ENCODE measurements around the gene EDN2. TPM values are rescaled to one million over a fixed set of nuclear protein-coding genes. Genes with fewer than 3 reads are reported as not detected.

Gene EDN2
- total and polyA plus RNA-seq, 7 donors, result 0.57 to 4.8 (median 1.5) TPM; not detected in 3

DNA sequence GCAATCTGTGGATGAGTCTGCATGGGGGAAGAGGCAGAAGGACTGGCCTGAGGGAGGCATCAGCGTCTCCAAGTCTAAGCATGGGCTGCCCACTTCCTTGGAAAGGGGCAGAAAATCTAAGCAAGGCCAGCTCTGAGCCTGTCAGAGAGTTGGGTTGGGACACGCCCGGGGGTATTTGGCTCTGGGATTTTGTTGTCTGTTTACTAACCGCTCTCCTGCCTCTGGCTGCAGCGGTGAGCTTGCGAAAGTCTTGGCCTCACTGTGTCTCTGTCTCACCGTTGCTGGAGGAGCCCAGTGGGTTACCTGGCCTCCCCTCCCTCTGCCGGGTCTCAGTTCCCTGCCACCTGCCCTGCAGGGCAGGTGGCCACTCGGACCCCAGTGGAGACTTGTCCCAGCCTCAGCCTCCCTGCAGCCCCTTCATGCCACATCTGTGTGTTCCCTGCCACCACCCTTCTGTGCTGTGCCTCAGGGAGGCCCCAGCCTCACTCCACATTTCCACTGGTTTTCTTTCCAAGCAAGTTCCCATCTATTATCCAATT lies 33.7 kb downstream of the EDN2 start:
- H3K27me3 ChIP-seq, result no peaks in the 10 kb centered on the region
- H3K4me3 ChIP-seq, result no peak overlapping the region
- no peaks in the 10 kb centered on the region for H3K36me3 ChIP-seq
- peaks cover 0 to 21% (median 13%) of the 10 kb centered on the region in 4 donors for H3K4me1 ChIP-seq
- H3K27ac ChIP-seq, result no peak overlapping the region
- TF ChIP-seq, protein P1, sequence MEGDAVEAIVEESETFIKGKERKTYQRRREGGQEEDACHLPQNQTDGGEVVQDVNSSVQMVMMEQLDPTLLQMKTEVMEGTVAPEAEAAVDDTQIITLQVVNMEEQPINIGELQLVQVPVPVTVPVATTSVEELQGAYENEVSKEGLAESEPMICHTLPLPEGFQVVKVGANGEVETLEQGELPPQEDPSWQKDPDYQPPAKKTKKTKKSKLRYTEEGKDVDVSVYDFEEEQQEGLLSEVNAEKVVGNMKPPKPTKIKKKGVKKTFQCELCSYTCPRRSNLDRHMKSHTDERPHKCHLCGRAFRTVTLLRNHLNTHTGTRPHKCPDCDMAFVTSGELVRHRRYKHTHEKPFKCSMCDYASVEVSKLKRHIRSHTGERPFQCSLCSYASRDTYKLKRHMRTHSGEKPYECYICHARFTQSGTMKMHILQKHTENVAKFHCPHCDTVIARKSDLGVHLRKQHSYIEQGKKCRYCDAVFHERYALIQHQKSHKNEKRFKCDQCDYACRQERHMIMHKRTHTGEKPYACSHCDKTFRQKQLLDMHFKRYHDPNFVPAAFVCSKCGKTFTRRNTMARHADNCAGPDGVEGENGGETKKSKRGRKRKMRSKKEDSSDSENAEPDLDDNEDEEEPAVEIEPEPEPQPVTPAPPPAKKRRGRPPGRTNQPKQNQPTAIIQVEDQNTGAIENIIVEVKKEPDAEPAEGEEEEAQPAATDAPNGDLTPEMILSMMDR (IDR thresholded peaks at IDR 0.05), result no peak
- TF ChIP-seq EP300 (IDR thresholded peaks at IDR 0.05) (no peak), POLR2A (IDR thresholded peaks at IDR 0.05) (no peak), POLR2AphosphoS5 (IDR thresholded peaks at IDR 0.05) (no peak)
- WGBS, 2 donors, result 85 to 89% methylated on average over 9 of the region's 9 CpGs
- no peak for DNase-seq
- intact Hi-C loops (cut with DNase I), result no loop called here
- H3K9me3 ChIP-seq, result no peaks in the 10 kb centered on the region

- no peak overlapping the region for H3K4me3 ChIP-seq
- peak overlapping the region in 1 of 4 donors; percentile 34 for H3K27ac ChIP-seq
- intact Hi-C loops (cut with DNase I), result no loop called here
- DNase-seq, result no peak
- H3K9me3 ChIP-seq, result peaks cover 0 to 2% (median 0%) of the 10 kb centered on the region in 4 donors
- H3K36me3 ChIP-seq, result no peaks in the 10 kb centered on the region
- no peaks in the 10 kb centered on the region for H3K27me3 ChIP-seq
- H3K4me1 ChIP-seq, result peaks cover 0 to 11% (median 4%) of the 10 kb centered on the region in 4 donors
- 44 to 80% methylated on average over 10 of the region's 10 CpGs for WGBS, 2 donors
- TF ChIP-seq POLR2A (IDR thresholded peaks at IDR 0.05), result no peak
- no peak for TF ChIP-seq POLR2AphosphoS5 (IDR thresholded peaks at IDR 0.05)
- no peak for TF ChIP-seq EP300 (IDR thresholded peaks at IDR 0.05)
- TF ChIP-seq, protein P1 (IDR thresholded peaks at IDR 0.05), result no peak
Measured at GRCh38 chr1:41449326-41449921, 35.1 kb downstream of the EDN2 start.

DNA sequence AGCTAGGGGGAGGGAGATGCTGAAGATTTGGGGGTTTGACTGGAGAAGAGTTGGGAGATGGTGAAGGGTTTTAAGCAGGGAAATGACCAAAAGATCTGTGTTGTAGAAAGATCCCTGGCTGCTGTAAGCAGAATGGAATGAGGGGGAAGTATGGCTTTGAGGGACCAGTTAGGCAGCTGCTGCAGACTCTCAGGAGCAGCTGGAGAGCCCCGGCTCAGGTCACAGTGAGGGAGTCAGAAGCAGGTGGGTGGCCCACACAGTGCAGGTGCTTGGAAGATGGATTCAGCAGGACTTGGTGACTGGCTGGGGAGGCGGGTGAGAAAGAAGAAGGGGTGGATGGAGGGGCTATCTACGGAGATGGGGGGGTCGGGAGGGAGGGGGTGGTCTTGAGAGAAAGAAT lies 35.7 kb downstream of the EDN2 start:
- peaks cover 0 to 11% (median 4%) of the 10 kb centered on the region in 4 donors for H3K4me1 ChIP-seq
- TF ChIP-seq EP300 (IDR thresholded peaks at IDR 0.05), result no peak
- TF ChIP-seq, protein P1 (IDR thresholded peaks at IDR 0.05), result no peak
- no peak for TF ChIP-seq POLR2AphosphoS5 (IDR thresholded peaks at IDR 0.05)
- no peak for TF ChIP-seq POLR2A (IDR thresholded peaks at IDR 0.05)
- no peaks in the 10 kb centered on the region for H3K36me3 ChIP-seq
- DNase-seq, result no peak
- WGBS, 2 donors, result 86 to 91% methylated on average over 4 of the region's 4 CpGs
- H3K27ac ChIP-seq, result no peak overlapping the region
- H3K4me3 ChIP-seq, result no peak overlapping the region
- no peaks in the 10 kb centered on the region for H3K27me3 ChIP-seq
- intact Hi-C loops (cut with DNase I), result no loop called here
- peaks cover 0 to 2% (median 0%) of the 10 kb centered on the region in 4 donors for H3K9me3 ChIP-seq

GRCh38 chr1:41447995-41448770 lies 36.3 kb downstream of the EDN2 start:
- Histone ChIP-seq H3K9me3 (peaks cover 0 to 2% (median 0%) of the 10 kb centered on the region in 4 donors), H3K4me1 (peaks cover 0 to 11% (median 4%) of the 10 kb centered on the region in 4 donors), H3K27ac (no peak overlapping the region), H3K4me3 (no peak overlapping the region), H3K36me3 (no peaks in the 10 kb centered on the region), H3K27me3 (no peaks in the 10 kb centered on the region)
- DNase-seq, result no peak
- intact Hi-C loops (cut with DNase I), result no loop called here
- TF ChIP-seq EP300 (IDR thresholded peaks at IDR 0.05) (no peak), POLR2AphosphoS5 (IDR thresholded peaks at IDR 0.05) (no peak), POLR2A (IDR thresholded peaks at IDR 0.05) (no peak)
- TF ChIP-seq, protein P1 (IDR thresholded peaks at IDR 0.05), result no peak
- WGBS, 2 donors, result 85 to 86% methylated on average over 8 of the region's 8 CpGs
